ENCODE data around the gene F12.
"Not testable (repeated sequence)": the region's sequence is repeated elsewhere in the genome, so short reads cannot be mapped to it uniquely, and the experiment has no call there.

The F12 gene

DNA sequence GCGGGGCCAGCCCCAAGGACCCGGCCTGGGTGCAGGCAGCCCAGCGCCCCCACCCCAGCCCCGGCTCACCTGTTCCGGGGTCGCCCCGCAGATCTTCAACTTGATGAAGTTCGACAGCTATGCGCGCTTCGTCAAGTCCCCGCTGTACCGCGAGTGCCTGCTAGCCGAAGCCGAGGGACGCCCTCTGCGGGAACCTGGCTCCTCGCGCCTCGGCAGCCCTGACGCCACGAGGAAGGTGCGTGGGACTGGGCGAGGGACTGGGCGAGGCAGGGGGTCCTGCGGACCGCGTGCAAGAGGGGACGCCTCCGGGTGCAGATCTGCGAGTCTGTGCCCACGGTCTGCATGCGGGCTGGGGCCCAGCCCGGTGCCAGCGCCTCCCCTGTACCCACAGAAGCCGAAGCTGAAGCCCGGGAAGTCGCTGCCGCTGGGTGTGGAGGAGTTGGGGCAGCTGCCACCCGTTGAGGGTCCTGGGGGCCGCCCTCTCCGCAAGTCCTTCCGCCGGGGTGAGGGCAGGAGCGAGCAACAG is 42.0 kb downstream of the F12 start:
- DNase-seq: no peak

DNA sequence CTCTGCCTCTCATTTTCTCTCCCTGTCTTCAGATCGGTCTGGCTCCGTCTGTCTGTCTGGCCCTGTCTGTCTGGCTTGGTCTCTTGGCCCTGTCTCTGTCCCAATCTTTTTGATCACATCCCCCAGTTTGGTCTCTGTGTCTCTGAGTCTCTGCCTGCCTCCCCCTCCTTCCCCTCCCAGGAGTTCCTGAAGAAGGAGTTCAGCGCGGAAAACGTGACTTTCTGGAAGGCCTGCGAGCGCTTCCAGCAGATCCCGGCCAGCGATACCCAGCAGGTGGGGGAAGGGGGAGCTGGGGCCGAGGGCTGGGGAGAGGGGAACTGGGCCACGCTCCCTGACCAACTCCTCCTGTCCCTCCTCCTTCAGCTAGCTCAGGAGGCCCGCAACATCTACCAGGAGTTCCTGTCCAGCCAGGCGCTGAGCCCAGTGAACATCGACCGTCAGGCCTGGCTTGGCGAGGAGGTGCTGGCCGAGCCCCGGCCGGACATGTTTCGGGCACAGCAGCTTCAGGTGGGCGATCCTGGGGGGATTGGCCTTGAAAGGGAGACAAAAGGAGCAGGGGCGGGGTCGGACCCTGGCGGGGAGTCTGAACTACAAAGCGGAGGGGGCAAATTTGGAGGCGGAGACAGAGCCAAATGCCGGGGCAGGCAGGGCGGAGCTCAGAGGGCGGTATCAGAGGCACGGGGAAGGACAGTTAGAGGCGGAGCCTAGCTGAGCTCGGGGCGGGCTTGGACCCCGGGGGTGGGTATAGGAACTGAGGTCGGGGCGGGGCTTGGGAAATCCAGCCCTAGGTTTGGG is 42.6 kb downstream of the F12 start:
- no peak for DNase-seq

DNA sequence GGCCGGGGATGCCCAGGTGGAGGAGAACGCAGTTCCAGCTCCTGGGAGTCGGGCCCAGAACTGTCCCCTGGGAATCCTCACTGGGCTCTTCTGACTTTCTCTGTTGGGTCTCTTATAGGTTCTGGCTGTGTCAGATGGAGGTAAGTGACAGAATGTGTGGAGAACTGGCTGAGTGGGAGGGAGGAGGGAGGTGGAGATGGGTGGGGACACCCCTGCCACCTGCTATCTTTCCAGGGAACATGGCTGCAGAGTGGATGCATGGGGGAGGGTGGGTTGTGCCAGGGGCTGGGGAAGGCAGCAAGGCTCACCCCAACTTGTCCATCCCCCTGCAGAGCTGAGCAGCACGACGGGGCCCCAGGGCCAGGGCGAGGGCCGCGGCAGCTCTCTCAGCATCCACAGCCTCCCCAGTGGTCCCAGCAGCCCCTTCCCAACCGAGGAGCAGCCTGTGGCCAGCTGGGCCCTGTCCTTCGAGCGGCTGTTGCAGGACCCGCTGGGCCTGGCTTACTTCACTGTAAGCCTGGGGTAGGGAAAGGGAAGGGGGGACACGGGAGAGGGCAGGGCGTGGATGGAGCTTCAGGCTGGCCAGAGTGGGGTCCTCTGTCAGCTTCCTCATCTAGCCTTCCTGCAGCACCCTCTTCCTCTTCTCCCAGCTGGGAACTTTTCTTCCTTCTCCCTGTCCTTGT is 43.4 kb downstream of the F12 start:
- DNase-seq: no peak

DNA sequence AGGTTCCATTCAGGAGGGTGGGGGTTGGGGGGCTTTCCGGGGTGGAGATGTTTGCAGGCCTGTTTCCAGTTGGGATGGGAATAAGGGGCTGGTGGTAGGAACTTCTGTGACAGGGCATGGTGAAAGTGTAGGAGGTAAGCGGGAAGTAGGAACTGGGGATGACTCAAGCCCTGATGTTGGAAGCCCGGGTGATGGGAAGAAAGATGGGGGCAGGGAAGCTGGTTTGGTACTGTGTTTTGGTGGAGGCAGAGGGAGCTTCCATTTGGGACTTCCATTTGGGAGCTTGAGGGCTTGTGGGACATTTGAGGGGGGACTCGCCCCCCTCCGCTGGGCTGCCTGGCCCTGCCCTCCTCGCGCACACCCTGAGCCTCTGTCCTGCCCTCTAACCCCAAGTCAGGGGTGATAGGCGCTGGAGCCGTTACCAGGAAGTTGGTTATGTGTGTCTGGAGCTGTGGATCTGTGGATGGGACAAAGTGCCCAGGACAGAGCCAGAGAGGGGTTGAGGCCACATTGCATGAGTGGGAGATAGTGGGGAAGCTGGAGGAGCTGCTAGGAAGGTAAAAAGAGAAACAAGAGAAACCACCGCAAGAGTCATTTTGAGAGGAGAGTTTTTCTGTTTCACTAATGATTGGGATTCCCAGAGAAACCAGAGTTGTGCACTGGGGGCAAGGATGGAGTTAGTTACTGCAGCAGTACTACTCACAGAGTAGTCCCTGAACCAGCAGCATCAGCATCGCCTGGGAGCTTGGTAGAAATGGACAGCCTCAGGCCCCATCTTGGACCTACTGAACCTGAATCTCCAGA is 45.0 kb downstream of the F12 start:
- DNase-seq: peak; percentile 44 to 63

DNA sequence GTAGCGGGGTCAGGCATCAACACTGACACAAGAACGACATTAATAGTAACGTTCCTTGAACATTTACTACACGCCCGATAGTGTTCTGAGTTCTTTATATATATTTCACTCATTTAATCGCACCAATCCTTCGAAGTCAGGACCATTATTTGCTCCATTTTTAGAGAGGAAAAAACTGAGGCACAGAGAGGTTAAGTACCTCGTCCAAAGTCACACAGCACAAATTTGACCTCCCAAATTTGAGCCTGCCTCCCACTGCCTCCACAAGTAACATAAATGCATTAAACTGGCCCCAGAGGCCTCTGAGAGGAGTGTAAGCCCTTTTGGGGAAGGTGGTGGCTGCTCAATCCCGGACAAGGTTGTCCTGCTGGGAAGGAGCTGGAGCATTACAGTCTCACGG is 45.8 kb downstream of the F12 start:
- no peak for DNase-seq

DNA sequence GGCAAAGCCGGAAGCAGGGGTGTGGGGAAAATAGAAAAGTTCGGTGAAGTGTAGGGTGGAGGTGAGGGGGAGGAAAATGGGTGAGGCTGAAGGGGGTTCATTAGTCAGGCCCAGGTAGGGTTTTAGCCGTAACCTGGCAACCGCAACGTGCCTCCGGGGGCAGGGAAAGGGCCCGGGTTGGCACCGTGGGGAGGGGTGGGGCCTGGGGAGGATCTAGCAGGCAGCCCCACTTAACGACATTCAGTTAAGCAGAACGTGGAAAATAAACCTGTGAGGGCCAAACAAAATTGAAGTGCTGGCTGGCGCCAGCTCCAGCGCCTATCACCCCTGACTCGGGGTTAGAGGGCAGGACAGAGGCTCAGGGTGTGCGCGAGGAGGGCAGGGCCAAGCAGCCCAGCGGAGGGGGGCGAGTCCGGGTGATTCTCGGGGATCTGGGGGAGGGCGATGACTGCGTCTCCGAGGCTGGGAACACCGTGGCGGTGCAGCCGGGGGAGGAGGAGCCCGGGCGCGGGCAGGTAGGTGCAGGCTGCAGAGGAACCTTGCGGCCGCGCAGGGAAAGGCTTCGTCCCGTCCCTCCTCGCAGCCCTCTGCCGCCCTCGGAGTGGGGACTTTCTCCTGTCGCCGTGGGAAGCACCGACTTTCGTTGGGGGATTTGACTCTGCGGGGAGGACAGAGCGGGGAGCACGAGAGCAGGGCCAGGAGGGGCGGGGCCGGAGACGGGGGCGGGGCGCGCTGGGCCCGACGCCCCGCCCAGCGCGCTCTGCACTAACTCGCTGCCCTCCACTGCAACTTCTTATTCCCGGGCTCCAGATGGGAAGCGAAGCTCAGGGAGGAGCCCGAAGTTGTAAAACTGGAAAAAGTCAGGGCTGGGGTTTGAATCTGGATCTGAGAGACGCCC is 46.5 kb downstream of the F12 start:
- peak; percentile 49 to 64 for DNase-seq

DNA sequence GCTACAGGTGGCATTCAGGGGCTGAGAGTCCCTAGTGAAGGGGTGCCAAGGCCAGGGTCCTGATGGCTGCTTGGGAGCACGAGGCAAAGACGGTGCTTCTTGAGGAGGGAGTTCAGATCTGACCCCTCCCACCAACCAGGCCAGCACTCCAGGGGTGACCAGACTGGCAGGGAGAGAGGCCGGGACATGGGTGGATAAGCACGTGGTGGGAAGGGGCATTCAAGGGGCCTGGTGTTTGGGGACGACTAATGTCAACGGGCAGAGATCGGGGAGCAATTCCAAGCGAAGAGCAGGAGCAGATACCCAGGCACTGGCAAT is 47.1 kb downstream of the F12 start:
- no peak for DNase-seq

DNA sequence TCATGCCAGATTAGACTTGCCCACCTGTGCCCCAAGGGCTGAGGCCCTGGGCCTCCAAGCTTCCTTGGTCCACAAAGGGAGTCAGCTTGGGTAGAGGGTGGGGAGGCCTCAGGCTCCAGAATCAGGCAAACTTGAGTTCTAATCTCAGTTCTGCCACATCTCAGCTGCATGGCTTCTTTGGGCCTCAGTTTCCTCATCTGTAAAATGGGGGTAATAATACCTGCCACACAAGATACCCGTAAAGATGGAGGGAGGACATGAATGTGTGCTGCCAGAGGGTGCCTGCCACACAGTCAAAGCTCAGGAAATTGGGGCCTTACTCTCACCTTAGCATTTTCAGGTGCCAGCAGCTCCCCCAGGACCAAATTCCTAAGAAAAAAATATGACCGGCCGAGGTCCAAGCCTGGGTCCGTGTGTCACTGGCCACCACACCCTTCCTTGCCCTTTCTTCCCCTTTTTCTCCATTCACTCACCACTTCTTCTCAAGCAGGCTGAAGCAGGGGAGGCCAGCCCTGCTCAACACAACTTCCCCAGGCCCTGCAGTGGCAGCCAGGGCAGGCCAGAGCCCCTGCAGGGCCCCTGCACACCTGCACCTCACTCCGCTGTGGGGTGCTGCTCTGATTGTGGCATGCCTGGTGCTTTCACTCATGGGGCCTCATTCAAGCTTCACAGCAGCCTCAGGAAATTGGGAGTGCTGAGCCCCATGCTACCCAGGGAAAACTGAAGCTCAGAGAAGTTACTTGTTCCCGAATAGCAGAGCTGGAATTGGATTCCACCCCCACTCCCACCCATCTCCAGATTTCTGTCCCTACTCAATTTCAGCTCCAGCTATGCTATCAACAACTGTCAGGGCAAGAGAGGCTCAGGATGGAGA is 47.7 kb downstream of the F12 start:
- peak; percentile 23 to 51 for DNase-seq

DNA sequence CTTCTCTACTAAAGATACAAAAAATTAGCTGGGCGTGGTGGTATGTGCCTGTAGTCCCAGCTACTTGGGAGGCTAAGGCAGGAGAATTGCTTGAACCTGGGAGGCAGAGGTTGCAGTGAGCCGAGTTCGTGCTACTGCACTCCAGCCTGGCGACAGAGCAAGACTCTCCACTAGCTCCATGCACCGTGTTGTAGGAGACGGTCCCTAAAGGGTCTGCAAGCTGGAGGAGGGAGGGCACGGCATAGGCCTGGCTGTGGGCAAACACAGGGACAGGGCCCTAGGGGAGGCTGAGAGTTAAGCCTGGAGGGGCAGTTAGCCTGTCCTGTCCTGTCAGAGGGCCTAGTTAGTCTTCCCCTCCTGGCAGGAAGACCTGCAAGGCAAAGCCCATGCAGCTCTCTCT is 48.6 kb downstream of the F12 start:
- DNase-seq: not testable (repeated sequence)

DNA sequence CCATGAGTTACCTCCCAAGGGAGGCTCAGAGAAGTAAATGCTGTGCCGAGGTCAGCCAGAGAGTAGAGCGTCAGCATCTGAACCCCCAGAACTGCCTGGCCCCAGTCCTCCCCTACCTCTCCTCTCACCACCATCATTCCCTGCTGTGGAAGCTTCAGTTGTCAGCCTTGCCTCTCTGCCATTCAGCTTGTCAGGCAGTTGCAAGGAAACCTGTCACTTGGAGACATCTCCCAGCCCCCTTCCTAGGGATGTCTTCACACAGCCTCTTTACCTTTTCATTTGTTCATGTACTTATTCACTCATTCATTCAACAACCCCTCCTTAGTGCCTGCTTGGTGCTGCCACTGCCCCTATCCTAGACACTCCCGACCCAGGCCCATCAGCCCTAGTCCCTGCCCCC is 49.5 kb downstream of the F12 start:
- no peak for DNase-seq

DNA sequence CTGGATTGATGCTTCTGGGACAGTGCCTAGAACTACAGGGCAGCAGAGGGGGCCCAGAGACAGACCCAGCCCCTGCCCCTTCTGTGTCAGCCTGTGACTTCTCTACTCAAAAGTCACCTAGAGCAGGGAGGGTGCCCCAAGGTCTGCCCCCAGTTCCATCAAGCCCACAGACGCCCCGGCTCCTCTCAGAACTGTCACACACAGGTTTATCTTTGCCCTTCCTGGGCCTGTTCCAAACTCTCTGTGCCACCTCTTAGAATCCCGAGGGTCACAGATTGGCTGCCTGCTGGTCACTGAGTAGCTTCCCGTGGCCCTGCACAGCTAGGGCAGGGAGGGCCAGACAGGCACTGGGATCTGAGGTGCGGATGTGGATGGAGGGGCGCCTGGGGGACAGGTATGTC is 49.9 kb downstream of the F12 start:
- no peak for DNase-seq

DNA sequence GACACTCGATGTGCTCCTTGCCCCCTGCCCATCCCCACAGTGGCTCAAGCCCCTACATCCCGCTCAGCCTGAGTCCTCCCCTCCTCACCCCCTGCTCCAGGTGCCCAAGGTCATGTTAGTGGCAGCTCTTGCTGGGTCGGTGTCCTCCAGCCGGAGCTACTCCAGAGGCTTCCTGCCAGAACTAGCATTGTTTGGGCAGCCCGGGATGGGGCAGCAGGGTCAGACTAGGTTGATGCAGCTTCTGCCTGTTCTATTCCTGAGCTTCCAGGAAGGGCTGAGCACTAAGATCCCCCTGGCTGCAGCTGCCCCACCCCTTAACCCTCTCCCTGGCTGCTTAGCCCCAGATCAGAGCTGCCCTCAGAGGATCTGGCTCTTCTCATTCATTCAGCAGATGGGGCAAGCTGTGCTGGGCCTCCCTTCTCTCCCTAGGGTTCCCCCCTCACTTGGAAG is 51.0 kb downstream of the F12 start:
- no peak for DNase-seq

DNA sequence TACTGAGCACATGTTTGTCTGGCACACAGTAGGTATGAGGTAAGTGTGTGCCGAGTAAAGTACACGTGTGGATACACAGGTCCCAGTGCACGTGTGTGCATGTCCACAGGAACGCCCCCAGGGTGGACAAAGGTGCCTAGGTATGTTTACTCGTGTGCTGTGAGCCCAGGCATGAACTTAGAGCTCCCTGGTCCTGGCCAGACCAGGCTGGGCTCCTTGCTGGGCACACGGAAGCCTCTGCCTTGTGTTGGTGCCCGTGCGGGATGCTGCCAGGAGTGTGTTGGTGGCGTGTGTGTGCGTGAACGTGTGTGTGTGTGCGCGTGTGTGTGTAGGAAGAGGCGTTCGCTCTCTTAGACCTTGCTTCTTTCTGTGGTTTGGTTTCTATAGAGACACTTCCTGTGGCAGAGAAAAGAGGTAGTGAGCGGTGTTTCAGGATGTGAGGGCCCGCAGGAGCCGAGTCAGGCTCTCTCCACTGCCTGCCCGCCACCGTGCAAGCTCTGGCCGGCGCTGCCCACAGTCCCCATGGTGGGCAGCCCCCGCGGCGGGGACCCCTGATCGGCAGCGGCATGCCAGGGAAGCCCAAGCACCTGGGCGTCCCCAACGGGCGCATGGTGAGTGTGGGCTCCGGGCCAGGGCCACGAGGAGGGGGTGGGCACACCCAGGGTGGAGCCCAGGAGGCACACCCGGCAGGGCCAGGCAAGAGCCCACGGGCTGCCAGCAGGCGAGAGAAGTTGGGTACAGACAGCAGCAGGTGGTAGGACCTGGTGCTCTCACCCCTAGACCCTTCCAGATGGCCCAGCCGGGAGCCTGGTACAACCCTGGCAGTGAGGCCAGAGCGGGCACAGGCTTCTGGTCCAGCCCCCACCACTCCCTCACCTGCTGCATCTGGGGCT is 51.7 kb downstream of the F12 start, which contains the start of gene RGS14:
TSS of gene RGS14 (plus strand) at position 466 of the 893 bp plus-strand sequence. CDS start at position 567, 101 bp downstream.
- peak; percentile 75 to 78 for DNase-seq

DNA sequence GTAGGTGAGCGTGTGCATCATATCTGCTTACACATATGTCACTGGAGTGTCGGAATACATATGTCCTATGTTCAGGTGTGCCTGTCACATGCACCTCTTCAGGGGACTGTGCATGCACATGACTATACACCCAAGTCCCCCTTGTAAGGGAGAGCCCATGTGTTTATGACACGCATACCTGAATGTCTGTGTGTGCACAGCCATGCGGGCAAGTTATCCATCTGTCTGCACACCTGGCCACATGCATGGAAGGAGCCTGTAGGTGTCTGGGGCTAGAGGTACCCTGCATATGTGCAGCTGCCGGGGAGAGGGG is 52.3 kb downstream of the F12 start:
- DNase-seq: no peak

DNA sequence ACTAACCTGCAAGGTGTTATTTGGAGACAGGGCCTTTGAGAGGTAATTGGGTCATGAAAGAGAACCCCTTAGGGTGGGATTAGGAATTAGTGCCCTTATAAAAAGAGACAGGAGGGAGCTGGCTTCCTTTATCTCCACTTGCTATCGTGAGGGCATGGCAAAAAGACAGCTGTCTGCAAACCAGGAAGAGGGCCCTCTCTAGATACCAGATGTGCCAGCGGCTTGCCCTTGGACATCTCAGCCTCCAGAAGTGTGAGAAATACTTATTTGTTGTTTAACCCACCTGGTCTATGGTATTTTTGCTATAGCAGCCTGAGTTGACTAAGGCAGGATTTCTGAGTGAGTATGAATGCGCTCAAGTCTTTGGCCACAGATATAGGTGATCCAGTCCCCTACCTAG is 52.6 kb downstream of the F12 start:
- DNase-seq: no peak

DNA sequence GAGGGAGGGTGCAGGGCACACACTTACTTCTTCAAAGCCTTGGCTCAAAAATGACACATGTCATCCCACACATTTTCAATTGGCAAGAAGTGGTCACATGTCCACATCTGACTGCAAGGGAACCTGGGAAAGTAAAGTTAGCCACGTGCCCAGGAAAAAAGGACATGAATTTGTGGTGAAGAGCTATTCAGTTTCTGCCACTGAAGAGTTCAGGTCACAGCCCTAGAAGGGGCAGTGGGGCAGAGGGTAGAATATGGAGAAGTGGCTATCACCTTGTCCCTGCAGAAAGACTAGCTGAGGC is 53.5 kb downstream of the F12 start:
- DNase-seq: peak; percentile 23 to 38

DNA sequence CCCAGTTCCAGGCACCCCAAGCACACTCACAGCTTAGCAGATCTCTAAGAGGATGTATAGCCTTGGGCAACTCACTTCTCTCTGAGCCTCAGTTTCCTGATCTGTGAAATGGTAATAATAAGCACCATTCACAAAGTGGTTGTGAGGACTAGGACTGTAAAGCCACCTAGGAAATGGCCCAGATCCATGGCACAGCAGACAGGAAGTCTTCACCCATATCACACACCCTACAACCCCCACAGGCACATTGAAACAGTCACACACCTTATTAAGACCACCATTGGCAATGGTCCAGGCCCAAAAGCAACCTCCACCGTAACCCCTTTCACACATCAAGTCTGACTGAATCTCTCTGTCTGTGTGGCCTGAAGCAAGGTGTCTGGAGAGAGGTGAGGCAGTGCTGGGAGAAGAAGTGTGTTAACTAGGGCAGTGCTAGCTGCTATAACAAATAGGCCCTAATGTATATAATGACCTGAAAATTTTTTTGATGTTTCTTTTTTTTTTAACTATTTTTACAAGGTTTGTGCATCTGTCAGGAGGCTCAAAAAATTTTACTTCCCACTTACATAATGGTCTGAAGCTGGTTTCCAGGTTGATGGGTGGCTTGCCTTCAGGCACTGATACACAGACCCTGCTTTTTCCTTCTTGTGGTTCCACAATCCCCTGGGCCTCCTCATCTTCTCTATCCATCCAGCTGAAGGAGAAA is 54.0 kb downstream of the F12 start:
- no peak for DNase-seq

DNA sequence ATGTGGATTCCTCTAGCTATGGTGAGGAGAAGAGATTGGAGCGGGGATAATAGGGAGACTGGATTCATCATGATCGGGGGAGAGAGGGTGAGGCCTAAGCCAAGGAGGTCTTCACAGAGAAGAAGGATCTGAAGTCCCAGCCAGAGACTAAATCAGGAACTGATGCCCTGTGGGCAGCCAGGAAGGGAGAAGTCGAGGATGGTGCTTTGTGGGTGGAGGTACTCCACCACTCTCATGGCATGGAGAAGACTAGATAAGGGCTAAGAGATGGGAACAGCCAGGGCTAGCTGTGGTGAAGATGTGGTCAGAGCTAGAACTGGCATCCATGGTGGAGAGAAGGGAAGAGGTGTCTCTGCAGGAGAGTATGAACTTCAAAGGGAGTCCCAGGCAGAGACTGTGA is 54.7 kb downstream of the F12 start:
- peak; percentile 64 to 73 for DNase-seq

DNA sequence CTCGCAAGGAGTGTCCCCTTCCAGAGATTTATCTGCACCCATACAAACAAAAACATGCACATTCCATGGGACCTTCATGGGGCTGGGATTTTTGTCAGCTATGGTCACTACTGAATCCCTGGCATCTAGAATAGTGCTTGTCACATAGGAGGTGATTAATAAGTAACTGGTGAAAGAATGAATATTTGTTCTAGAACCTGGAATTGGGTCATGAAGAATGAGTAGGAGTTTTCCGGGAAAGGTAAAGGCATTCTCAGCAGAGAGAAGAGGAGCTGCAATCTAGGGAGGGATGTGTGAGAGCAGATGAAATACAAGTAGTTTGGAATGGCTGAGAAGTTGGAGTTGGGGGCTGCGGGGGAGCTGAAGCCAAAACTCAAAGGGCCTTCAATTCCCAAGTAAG is 55.1 kb downstream of the F12 start:
- no peak for DNase-seq

DNA sequence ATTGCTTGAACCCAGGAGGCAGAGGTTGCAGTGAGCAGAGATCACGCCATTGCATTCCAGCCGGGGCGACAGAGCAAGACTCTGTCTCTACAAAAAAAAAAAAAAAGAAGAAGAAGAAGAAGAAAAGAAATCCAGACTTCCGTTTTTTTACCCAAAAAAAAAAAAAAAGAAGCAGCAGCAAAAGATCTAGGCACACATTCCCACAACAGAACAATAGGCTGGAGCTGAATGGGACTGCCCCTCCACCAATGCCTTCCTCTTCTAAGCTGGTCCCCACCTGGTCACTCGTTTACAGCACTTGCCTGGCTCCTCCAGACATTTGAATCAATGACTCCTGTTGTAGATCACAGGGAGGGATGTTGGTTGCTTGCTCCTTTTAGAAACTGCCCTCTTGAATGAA is 56.3 kb downstream of the F12 start:
- peak; percentile 31 to 37 for DNase-seq
